PFSK-1 (cell line): ENCODE results near the gene CRISP2.

Experiments used
- POLR2AphosphoS5 ChIP-seq: IDR thresholded peaks from 2 replicates; pipeline ENCODE4 v1.6.1; 2012; ENCODE audit warnings: low read depth, mild to moderate bottlenecking, control low read depth, low read length, moderate library complexity
- TAF1 ChIP-seq: IDR thresholded peaks from 2 replicates; pipeline ENCODE4 v1.6.1; 2012; ENCODE audit warnings: low read length, control low read depth, borderline replicate concordance; ENCODE audit not compliant: insufficient read depth

GRCh38 chr6:49720372-49720771 is 7.0 kb upstream of the CRISP2 start:
- TF ChIP-seq TAF1 (no peak), POLR2AphosphoS5 (no peak)
